Prostate gland (tissue), 2 donors: Measurements from ENCODE around the gene NFATC2IP. TPM values are rescaled to one million over a fixed set of nuclear protein-coding genes. Genes with fewer than 3 reads are reported as not detected.

Source experiments
- DNase-seq: peaks from one replicate; pipeline ENCODE4 v3.0.0-alpha.2; 2019; ENCODE audit warnings: low spot score
- H3K27ac ChIP-seq, 2 donors: fragments of 200-600 bp; sonication (generic); 2 replicates each; pipeline ENCODE4 v1.5.1; 2017 to 2019
- H3K27me3 ChIP-seq: fragments of 200-600 bp; sonication (generic); replicated peaks from 2 replicates; pipeline ENCODE4 v1.5.1; 2019; ENCODE audit not compliant: insufficient read depth
- H3K36me3 ChIP-seq, 2 donors: fragments of 200-600 bp; sonication (generic); 1 replicate in 1 of 2; 2 replicates in 1 of 2; pipeline versions ENCODE4 v1.5.1 to v1.8.1; 2017 to 2019
- H3K4me1 ChIP-seq: fragments of 200-600 bp; sonication (generic); replicated peaks from 2 replicates; pipeline ENCODE4 v1.5.1; 2019
- H3K4me3 ChIP-seq, 2 donors: fragments of 200-600 bp; sonication (generic); 2 replicates each; pipeline ENCODE4 v1.5.1; 2017 to 2019
- H3K9me3 ChIP-seq: fragments of 200-600 bp; sonication (generic); 2 replicates; pipeline ENCODE4 v1.5.1; 2017
- CTCF ChIP-seq, 4 experiments: fragments of 200-600 bp in 2 of 4; fragments of 450-650 bp in 2 of 4; sonication (generic) in 2 of 4; IDR thresholded peaks; 1 replicate in 3 of 4; 2 replicates in 1 of 4; pipeline ENCODE4 v1.5.1; 2016 to 2019; ENCODE audit warnings: antibody characterized with exemption in 4 of 4, mild to moderate bottlenecking in 2 of 4, moderate library complexity in 2 of 4
- POLR2A ChIP-seq: fragments of 450-650 bp; IDR thresholded peaks from one replicate; pipeline ENCODE4 v1.6.1; 2016; ENCODE audit warnings: antibody characterized with exemption, mild to moderate bottlenecking
- POLR2AphosphoS5 ChIP-seq: sonication (generic); formaldehyde crosslinking; IDR thresholded peaks from one replicate; pipeline ENCODE4 v1.6.1; 2017; ENCODE audit warnings: antibody characterized with exemption
- WGBS: methylation state at CpG from one replicate; pipeline ENCODE4 v1.1.5; 2018; 5-methylcytosine and 5-hydroxymethylcytosine counted together
- intact Hi-C: fragments of 100-400 bp; cut with DNase I; formaldehyde crosslinking; loops from one replicate; pipeline ENCODE4 v1.14.2; 2022
- total RNA-seq, 2 donors: library from RNA; depleted of rRNA; stranded (reverse); fragments of >200 nt; gene quantifications; one replicate each; pipeline ENCODE4 v1.1.0, GENCODE V29; 2016

NFATC2IP gene
- total RNA-seq, 2 donors from 2014 or later: 18.8 to 47.3 TPM

- Histone ChIP-seq H3K27ac (no peak overlapping the region), H3K36me3 (no peaks in the 10 kb centered on the region), H3K4me1 (no peaks in the 10 kb centered on the region), H3K27me3 (no peaks in the 10 kb centered on the region), H3K9me3 (no peaks in the 10 kb centered on the region), H3K4me3 (no peak overlapping the region)
- TF ChIP-seq POLR2A: no peak
- TF ChIP-seq POLR2AphosphoS5: no peak
- no peak for TF ChIP-seq CTCF (IDR thresholded peaks at IDR 0.05)
- no peak for DNase-seq
- intact Hi-C loops: no loop called here
- 95% methylated on average over 3 of the region's 3 CpGs for WGBS
Measured at GRCh38 chr16:29014561-29015069, 63.9 kb downstream of the NFATC2IP start.

Other genes with a start within 250 kb of the NFATC2IP start
- 100 to 1,000 TPM; 186 to 373 TPM for gene EIF3C, start 239.5 kb upstream of the NFATC2IP start, total RNA-seq
- 1 to 10 TPM in 1 of 2 donors, not detected in 1; 6.2 TPM for gene NPIPB9, start 199.2 kb upstream of the NFATC2IP start, total RNA-seq
- 100 to 1,000 TPM in 1 of 2 donors, 10 to 100 TPM in 1; 83.4 to 151 TPM for gene ATXN2L, start 127.9 kb upstream of the NFATC2IP start, total RNA-seq
- gene TUFM, start 104.6 kb upstream of the NFATC2IP start, total RNA-seq: 100 to 1,000 TPM; 114 to 151 TPM
- 10 to 100 TPM; 51.6 to 84.2 TPM for gene SH2B1, start 87.1 kb upstream of the NFATC2IP start, total RNA-seq
- gene ATP2A1, start 72.4 kb upstream of the NFATC2IP start, total RNA-seq: 1 to 10 TPM; 1.5 to 3.1 TPM
- gene RABEP2, start 25.7 kb upstream of the NFATC2IP start, total RNA-seq: 100 to 1,000 TPM; 128 to 139 TPM
- under 1 TPM; 0.46 to 0.51 TPM for gene CD19, start 19.0 kb upstream of the NFATC2IP start, total RNA-seq
- gene SPNS1, start 23.8 kb downstream of the NFATC2IP start, total RNA-seq: 10 to 100 TPM; 14.8 to 57.4 TPM
- gene LAT, start 34.1 kb downstream of the NFATC2IP start, total RNA-seq: 1 to 10 TPM; 4.7 to 5.7 TPM